OCI-LY1 (cell line): ENCODE measurements around the gene EVL.

Experiments
- H2AFZ ChIP-seq: fragments of 200-600 bp; sonication (generic), shearing (Covaris generic); 2 replicates; pipeline ENCODE4 v1.6.0; 2014; ENCODE audit warnings: antibody characterized with exemption, mild to moderate bottlenecking, low read length
- H3F3A ChIP-seq: fragments of 200-600 bp; sonication (generic), shearing (Covaris generic); 2 replicates; pipeline ENCODE4 v1.6.0; 2014; ENCODE audit warnings: mild to moderate bottlenecking, antibody characterized with exemption, low read length, moderate library complexity; ENCODE audit not compliant: insufficient read depth
- H3K27ac ChIP-seq: fragments of 200-600 bp; sonication (generic); 2 replicates; pipeline ENCODE4 v1.5.1; 2014; ENCODE audit warnings: low read length, mixed run types, mild to moderate bottlenecking, low read depth; ENCODE audit not compliant: poor library complexity, severe bottlenecking
- H3K27me3 ChIP-seq: fragments of 200-600 bp; sonication (generic); 2 replicates; pipeline ENCODE4 v1.6.0; 2014; ENCODE audit warnings: antibody characterized with exemption, mild to moderate bottlenecking, low read length, moderate library complexity; ENCODE audit not compliant: insufficient read depth
- H3K36me3 ChIP-seq: fragments of 200-600 bp; sonication (generic); 2 replicates; pipeline ENCODE4 v1.6.1; 2014; ENCODE audit warnings: mild to moderate bottlenecking, antibody characterized with exemption, low read length, moderate library complexity, mixed read lengths; ENCODE audit not compliant: insufficient read depth
- H3K4me1 ChIP-seq: fragments of 200-600 bp; sonication (generic); 2 replicates; pipeline ENCODE4 v1.5.1; 2014; ENCODE audit warnings: mild to moderate bottlenecking, low read length, moderate library complexity; ENCODE audit not compliant: insufficient read depth, severe bottlenecking
- H3K4me2 ChIP-seq: fragments of 200-600 bp; sonication (generic), shearing (Covaris generic); 2 replicates; pipeline ENCODE4 v1.6.1; 2014; ENCODE audit warnings: low read length
- H3K4me3 ChIP-seq: fragments of 200-600 bp; sonication (generic); 2 replicates; pipeline ENCODE4 v1.5.1; 2014; ENCODE audit warnings: low read length, low read depth, mild to moderate bottlenecking, mixed read lengths; ENCODE audit not compliant: poor library complexity, severe bottlenecking
- H3K79me2 ChIP-seq: fragments of 200-600 bp; shearing (Covaris generic); 2 replicates; pipeline ENCODE4 v1.6.1; 2016; ENCODE audit warnings: mixed run types, low read length, mixed read lengths; ENCODE audit not compliant: insufficient read depth
- H3K9ac ChIP-seq: fragments of 200-600 bp; sonication (generic), shearing (Covaris generic); 2 replicates; pipeline ENCODE4 v1.6.1; 2014; ENCODE audit warnings: mild to moderate bottlenecking, low read length, mixed read lengths
- H3K9me2 ChIP-seq: fragments of 200-600 bp; sonication (generic), shearing (Covaris generic); 2 replicates; pipeline ENCODE4 v1.6.1; 2014; ENCODE audit warnings: low read depth, mild to moderate bottlenecking, low read length, mixed read lengths
- H3K9me3 ChIP-seq: fragments of 200-600 bp; shearing (Covaris generic); 2 replicates; pipeline ENCODE4 v1.6.1; 2014; ENCODE audit warnings: low read length, mixed read lengths
- H4K20me1 ChIP-seq: fragments of 200-600 bp; sonication (generic), shearing (Covaris generic); 2 replicates; pipeline ENCODE4 v1.6.0; 2016; ENCODE audit warnings: mild to moderate bottlenecking, low read length; ENCODE audit not compliant: insufficient read depth
- CTCF ChIP-seq: fragments of 200-600 bp; sonication (generic), shearing (Covaris generic); IDR thresholded peaks from 2 replicates; pipeline ENCODE4 v1.5.1; 2017; ENCODE audit warnings: mild to moderate bottlenecking, antibody characterized with exemption, low read length, moderate library complexity, mixed read lengths
- EZH2 ChIP-seq: fragments of 200-600 bp; sonication (generic), shearing (Covaris generic); IDR thresholded peaks from 2 replicates; pipeline ENCODE4 v1.8.0; 2017; ENCODE audit warnings: borderline replicate concordance, mixed run types, mild to moderate bottlenecking, antibody characterized with exemption, low read length, moderate library complexity, mixed read lengths

The EVL gene

GRCh38 chr14:100076606-100077005 lies 11.4 kb downstream of the EVL start:
- Histone ChIP-seq H3K4me2 (no peak overlapping the region), H3K9me3 (no peaks in the 10 kb centered on the region), H3K4me3 (no peak overlapping the region), H3K79me2 (no peaks in the 10 kb centered on the region), H3K36me3 (peaks cover 20% of the 10 kb centered on the region), H4K20me1 (no peaks in the 10 kb centered on the region), H3K9ac (no peak overlapping the region), H3K27me3 (no peaks in the 10 kb centered on the region), H3K4me1 (peaks cover 52% of the 10 kb centered on the region), H3F3A (no peaks in the 10 kb centered on the region), H3K27ac (no peak overlapping the region), H2AFZ (no peak overlapping the region), H3K9me2 (no peaks in the 10 kb centered on the region)
- no peak for TF ChIP-seq EZH2
- no peak for TF ChIP-seq CTCF

GRCh38 chr14:100077441-100077840 lies 12.2 kb downstream of the EVL start:
- Histone ChIP-seq H3K27me3 (no peaks in the 10 kb centered on the region), H3K9ac (no peak overlapping the region), H3F3A (no peaks in the 10 kb centered on the region), H4K20me1 (no peaks in the 10 kb centered on the region), H3K9me2 (no peaks in the 10 kb centered on the region), H3K79me2 (no peaks in the 10 kb centered on the region), H3K27ac (no peak overlapping the region), H3K36me3 (peaks cover 20% of the 10 kb centered on the region), H2AFZ (no peak overlapping the region), H3K4me2 (no peak overlapping the region), H3K4me3 (no peak overlapping the region), H3K9me3 (no peaks in the 10 kb centered on the region), H3K4me1 (peaks cover 44% of the 10 kb centered on the region)
- TF ChIP-seq EZH2 (no peak), CTCF (no peak)

GRCh38 chr14:100078216-100078803 lies 13.1 kb downstream of the EVL start:
- Histone ChIP-seq H4K20me1 (no peaks in the 10 kb centered on the region), H3K4me2 (no peak overlapping the region), H3K79me2 (no peaks in the 10 kb centered on the region), H3K9me2 (no peaks in the 10 kb centered on the region), H3K4me3 (no peak overlapping the region), H3F3A (no peaks in the 10 kb centered on the region), H2AFZ (no peak overlapping the region), H3K36me3 (peaks cover 17% of the 10 kb centered on the region), H3K27ac (no peak overlapping the region), H3K27me3 (no peaks in the 10 kb centered on the region), H3K4me1 (peaks cover 35% of the 10 kb centered on the region), H3K9ac (no peak overlapping the region), H3K9me3 (no peaks in the 10 kb centered on the region)
- TF ChIP-seq CTCF (no peak), EZH2 (no peak)
